Activated T-helper 17 cell treated with anti-CD3 and anti-CD28 coated beads, Interleukin-2, amount 50 U/mL, for 72 hours (primary cell): ENCODE data around the gene ARL8A. TPM values are rescaled to one million over a fixed set of nuclear protein-coding genes. Genes with fewer than 3 reads are reported as not detected.
"Not testable (repeated sequence)": the region's sequence is repeated elsewhere in the genome, so short reads cannot be mapped to it uniquely, and the experiment has no call there.

Source experiments
- ATAC-seq: fragments of 150-1000 bp; cut with Tn5 transposase; replicated peaks from 2 replicates; pipeline ENCODE4 v1.10.0; 2021; ENCODE audit warnings: mild to moderate bottlenecking, moderate library complexity
- H3K27ac Mint-ChIP-seq: one replicate; pipeline ENCODE4 v1.8.0; 2022; ENCODE audit warnings: mixed read lengths
- H3K27me3 Mint-ChIP-seq: one replicate; pipeline ENCODE4 v1.8.0; 2022; ENCODE audit warnings: mixed read lengths
- H3K36me3 Mint-ChIP-seq: one replicate; pipeline ENCODE4 v1.8.0; 2022; ENCODE audit warnings: low read depth, mild to moderate bottlenecking, mixed read lengths
- H3K4me1 Mint-ChIP-seq: one replicate; pipeline ENCODE4 v1.8.0; 2022; ENCODE audit warnings: mixed read lengths
- H3K4me3 Mint-ChIP-seq: one replicate; pipeline ENCODE4 v1.8.0; 2022; ENCODE audit warnings: mild to moderate bottlenecking, mixed read lengths
- H3K9me3 Mint-ChIP-seq: one replicate; pipeline ENCODE4 v1.8.0; 2022; ENCODE audit warnings: mixed read lengths
- total RNA-seq, 2 donors: library from RNA; stranded (reverse); gene quantifications; one replicate each; pipeline ENCODE4 v1.2.3, GENCODE V29; 2022

The ARL8A gene
- 10 to 100 TPM; 43.6 to 51.4 TPM for total RNA-seq

- peak within 1 kb of the TSS; percentile 98 for H3K27ac Mint-ChIP-seq
- no peaks in the 10 kb centered on the region for H3K9me3 Mint-ChIP-seq
- H3K4me1 Mint-ChIP-seq = peaks cover 14% of the 10 kb centered on the region
- H3K4me3 Mint-ChIP-seq = peak within 1 kb of the TSS; percentile 97
- no peaks in the 10 kb centered on the region for H3K27me3 Mint-ChIP-seq
- peak; percentile 77 for ATAC-seq
- peaks cover 35% of the 10 kb centered on the region for H3K36me3 Mint-ChIP-seq
Measured at GRCh38 chr1:202144402-202145067, at the start of gene ARL8A. Gene ARL8A (minus strand): TSS chr1:202144737. CDS start chr1:202144572, 165 bp downstream.

- H3K9me3 Mint-ChIP-seq = no peaks in the 10 kb centered on the region
- no peak overlapping the region for H3K4me3 Mint-ChIP-seq
- H3K4me1 Mint-ChIP-seq = peaks cover 6% of the 10 kb centered on the region
- no peak overlapping the region for H3K27ac Mint-ChIP-seq
- H3K36me3 Mint-ChIP-seq = no peaks in the 10 kb centered on the region
- ATAC-seq = no peak
- peaks cover 23% of the 10 kb centered on the region for H3K27me3 Mint-ChIP-seq
Measured at GRCh38 chr1:202194328-202194648, 49.8 kb upstream of the ARL8A start.

GRCh38 chr1:202193614-202194327 is 49.2 kb upstream of the ARL8A start, which contains the start of gene LGR6:
Gene LGR6 (plus strand): TSS chr1:202193799. CDS start chr1:202193990, 191 bp downstream.
- no peaks in the 10 kb centered on the region for H3K36me3 Mint-ChIP-seq
- no peak within 1 kb of the TSS for H3K4me3 Mint-ChIP-seq
- H3K27me3 Mint-ChIP-seq = peaks cover 23% of the 10 kb centered on the region

GRCh38 chr1:202192770-202193613 is 48.5 kb upstream of the ARL8A start:
- Mint-ChIP-seq H3K4me1 (peaks cover under 1% of the 10 kb centered on the region), H3K4me3 (no peak overlapping the region), H3K27ac (no peak overlapping the region), H3K27me3 (peaks cover 20% of the 10 kb centered on the region), H3K9me3 (no peaks in the 10 kb centered on the region), H3K36me3 (no peaks in the 10 kb centered on the region)
- ATAC-seq = peak; percentile 42

More at GRCh38 chr1:202193614-202194327, 49.2 kb upstream of the ARL8A start, which contains the start of gene LGR6:
- no peak within 1 kb of the TSS for H3K27ac Mint-ChIP-seq
- peaks cover 6% of the 10 kb centered on the region for H3K4me1 Mint-ChIP-seq
- ATAC-seq = no peak
- H3K9me3 Mint-ChIP-seq = no peaks in the 10 kb centered on the region

- ATAC-seq, H3K4me3 Mint-ChIP-seq, H3K27ac Mint-ChIP-seq, H3K4me1 Mint-ChIP-seq, H3K36me3 Mint-ChIP-seq, H3K9me3 Mint-ChIP-seq: not testable (repeated sequence)
- H3K27me3 Mint-ChIP-seq = peaks cover 20% of the 10 kb centered on the region
Measured at GRCh38 chr1:202191391-202191790, 46.9 kb upstream of the ARL8A start.

GRCh38 chr1:202189918-202190715 is 45.6 kb upstream of the ARL8A start:
- Mint-ChIP-seq H3K27me3 (peaks cover 12% of the 10 kb centered on the region), H3K36me3 (no peaks in the 10 kb centered on the region), H3K27ac (no peak overlapping the region), H3K9me3 (no peaks in the 10 kb centered on the region), H3K4me3 (no peak overlapping the region), H3K4me1 (no peaks in the 10 kb centered on the region)
- no peak for ATAC-seq

- Mint-ChIP-seq H3K9me3 (no peaks in the 10 kb centered on the region), H3K27me3 (peaks cover 6% of the 10 kb centered on the region), H3K36me3 (no peaks in the 10 kb centered on the region), H3K4me3 (no peak overlapping the region), H3K4me1 (peaks cover 5% of the 10 kb centered on the region), H3K27ac (no peak overlapping the region)
- peak; percentile 74 for ATAC-seq
Measured at GRCh38 chr1:202189001-202189790, 44.7 kb upstream of the ARL8A start.

- Mint-ChIP-seq H3K27me3 (peaks cover 3% of the 10 kb centered on the region), H3K4me3 (no peak overlapping the region), H3K27ac (no peak overlapping the region), H3K9me3 (no peaks in the 10 kb centered on the region), H3K4me1 (peaks cover 11% of the 10 kb centered on the region), H3K36me3 (no peaks in the 10 kb centered on the region)
- ATAC-seq = no peak
Measured at GRCh38 chr1:202187697-202188407, 43.3 kb upstream of the ARL8A start.

- Mint-ChIP-seq H3K9me3 (no peaks in the 10 kb centered on the region), H3K36me3 (no peaks in the 10 kb centered on the region), H3K4me1 (peaks cover 11% of the 10 kb centered on the region), H3K27me3 (peaks cover 3% of the 10 kb centered on the region), H3K27ac (no peak overlapping the region), H3K4me3 (no peak overlapping the region)
- ATAC-seq = no peak
Measured at GRCh38 chr1:202187041-202187671, 42.6 kb upstream of the ARL8A start.

- Mint-ChIP-seq H3K27me3 (peaks cover 3% of the 10 kb centered on the region), H3K9me3 (no peaks in the 10 kb centered on the region), H3K4me3 (no peak overlapping the region), H3K27ac (no peak overlapping the region), H3K4me1 (peaks cover 11% of the 10 kb centered on the region), H3K36me3 (no peaks in the 10 kb centered on the region)
- no peak for ATAC-seq
Measured at GRCh38 chr1:202186327-202186726, 41.8 kb upstream of the ARL8A start.

- H3K27me3 Mint-ChIP-seq = peaks cover 3% of the 10 kb centered on the region
- peak overlapping the region; percentile 21 for H3K27ac Mint-ChIP-seq
- H3K9me3 Mint-ChIP-seq = no peaks in the 10 kb centered on the region
- H3K4me1 Mint-ChIP-seq = peaks cover 11% of the 10 kb centered on the region
- H3K36me3 Mint-ChIP-seq = no peaks in the 10 kb centered on the region
- ATAC-seq = peak; percentile 83
- H3K4me3 Mint-ChIP-seq = peak overlapping the region; percentile 22
Measured at GRCh38 chr1:202184750-202185460, 40.4 kb upstream of the ARL8A start.
